Activated T-cell treated with anti-CD3 and anti-CD28 coated beads for 48 hours (primary cell): ENCODE measurements around the gene TRIM51G.
"Not testable (repeated sequence)": the region's sequence is repeated elsewhere in the genome, so short reads cannot be mapped to it uniquely, and the experiment has no call there.

ENCODE experiments used
- DNase-seq: peaks from one replicate; pipeline ENCODE4 v3.0.0-alpha.2; 2020; ENCODE audit warnings: low read depth

TRIM51G gene

DNA sequence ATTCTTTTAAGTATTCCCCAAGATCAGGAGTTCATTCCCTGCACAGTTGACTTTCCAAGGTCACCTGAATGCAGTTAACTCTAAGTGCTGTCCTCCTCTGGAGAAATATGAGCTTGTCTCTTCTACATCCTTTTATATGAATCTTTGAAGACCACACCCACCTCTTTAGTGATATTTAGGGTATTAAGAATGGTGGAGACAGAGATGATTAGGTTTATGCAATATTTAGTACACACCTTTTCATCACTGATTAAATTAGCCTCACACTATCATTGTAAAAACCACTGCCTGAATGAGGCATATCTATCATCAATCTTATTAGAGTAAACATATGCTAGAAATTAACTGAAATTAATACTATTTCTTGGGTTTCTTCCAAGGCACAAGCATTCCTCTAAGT lies at the start of gene TRIM51G:
TSS of gene TRIM51G (minus strand) at position 101 of the 400 bp plus-strand sequence. CDS start 2,190 bp downstream, outside the sequence.
- not testable (repeated sequence) for DNase-seq

GRCh38 chr11:49028523-49028922 lies 44.8 kb upstream of the TRIM51G start, which contains the start of gene TRIM49B:
TSS of gene TRIM49B (plus strand) at chr11:49028823. CDS start at chr11:49031600, 2,777 bp downstream.
- not testable (repeated sequence) for DNase-seq

DNA sequence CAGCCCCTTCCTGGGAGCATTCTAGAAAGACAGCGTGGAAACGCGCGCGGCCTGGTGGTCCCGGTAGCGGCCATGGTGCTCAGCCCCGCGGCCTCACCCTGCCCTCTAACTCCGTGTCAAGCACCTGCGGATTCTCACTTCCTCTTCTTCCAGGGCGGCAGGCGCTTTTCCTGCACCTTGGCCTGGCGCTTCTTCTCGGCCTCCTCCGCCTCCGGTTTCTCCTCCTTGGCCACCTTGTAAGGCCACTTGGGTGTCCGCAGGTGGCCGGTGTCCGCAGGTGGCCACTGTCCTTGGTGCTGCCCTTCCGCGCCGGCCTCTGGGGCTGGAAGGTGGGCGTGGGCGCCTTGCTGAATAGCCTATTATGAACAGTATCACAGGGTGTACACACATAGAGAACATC lies 15.1 kb downstream of the TRIM51G start:
- not testable (repeated sequence) for DNase-seq

- not testable (repeated sequence) for DNase-seq
Measured at GRCh38 chr11:48955315-48956049, 28.2 kb downstream of the TRIM51G start.

GRCh38 chr11:48945796-48946195 lies 37.9 kb downstream of the TRIM51G start:
- not testable (repeated sequence) for DNase-seq
